ENCODE data around the gene DRD4.
"Not testable (repeated sequence)": the region's sequence is repeated elsewhere in the genome, so short reads cannot be mapped to it uniquely, and the experiment has no call there.

DNA sequence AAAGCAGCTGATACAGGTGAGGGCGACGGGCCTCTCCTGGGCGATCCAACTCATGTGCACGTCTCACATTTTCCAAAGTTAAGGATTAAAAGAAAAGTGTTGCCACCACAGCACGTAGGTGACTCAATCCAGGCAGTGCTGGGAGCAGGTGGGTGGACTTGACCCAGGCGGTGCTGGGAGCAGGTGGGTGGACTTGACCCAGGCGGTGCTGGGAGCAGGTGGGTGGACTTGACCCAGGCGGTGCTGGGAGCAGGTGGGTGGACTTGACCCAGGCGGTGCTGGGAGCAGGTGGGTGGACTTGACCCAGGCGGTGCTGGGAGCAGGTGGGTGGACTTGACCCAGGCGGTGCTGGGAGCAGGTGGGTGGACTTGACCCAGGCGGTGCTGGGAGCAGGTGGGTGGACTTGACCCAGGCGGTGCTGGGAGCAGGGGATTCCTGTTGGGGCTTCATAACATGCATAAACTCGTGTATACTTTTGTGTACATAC, 10.6 kb downstream of the DRD4 start:
- not testable (repeated sequence) for TF ChIP-seq POLR2AphosphoS5 (IDR thresholded peaks at IDR 0.05; ENCODE audit: low read depth, low read length); SP1 (IDR thresholded peaks at IDR 0.05; ENCODE audit: low read depth, low read length); NANOG (IDR thresholded peaks at IDR 0.05; ENCODE audit: insufficient read depth, low read depth, low read length, poor library complexity, severe bottlenecking)
- TF ChIP-seq, protein P1, sequence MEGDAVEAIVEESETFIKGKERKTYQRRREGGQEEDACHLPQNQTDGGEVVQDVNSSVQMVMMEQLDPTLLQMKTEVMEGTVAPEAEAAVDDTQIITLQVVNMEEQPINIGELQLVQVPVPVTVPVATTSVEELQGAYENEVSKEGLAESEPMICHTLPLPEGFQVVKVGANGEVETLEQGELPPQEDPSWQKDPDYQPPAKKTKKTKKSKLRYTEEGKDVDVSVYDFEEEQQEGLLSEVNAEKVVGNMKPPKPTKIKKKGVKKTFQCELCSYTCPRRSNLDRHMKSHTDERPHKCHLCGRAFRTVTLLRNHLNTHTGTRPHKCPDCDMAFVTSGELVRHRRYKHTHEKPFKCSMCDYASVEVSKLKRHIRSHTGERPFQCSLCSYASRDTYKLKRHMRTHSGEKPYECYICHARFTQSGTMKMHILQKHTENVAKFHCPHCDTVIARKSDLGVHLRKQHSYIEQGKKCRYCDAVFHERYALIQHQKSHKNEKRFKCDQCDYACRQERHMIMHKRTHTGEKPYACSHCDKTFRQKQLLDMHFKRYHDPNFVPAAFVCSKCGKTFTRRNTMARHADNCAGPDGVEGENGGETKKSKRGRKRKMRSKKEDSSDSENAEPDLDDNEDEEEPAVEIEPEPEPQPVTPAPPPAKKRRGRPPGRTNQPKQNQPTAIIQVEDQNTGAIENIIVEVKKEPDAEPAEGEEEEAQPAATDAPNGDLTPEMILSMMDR (IDR thresholded peaks at IDR 0.05; ENCODE audit: control extremely low read depth in 1 of 3, insufficient read depth in 1 of 3, low read depth in 1 of 3, low read length in 3 of 3) = not testable (repeated sequence)

All from H1 (cell line).